Lower leg skin (tissue), 3 donors: ENCODE measurements around the gene ANKFN1.

Source experiments
- POLR2A ChIP-seq, 2 donors: fragments of 450-650 bp; IDR thresholded peaks; one replicate each; pipeline ENCODE4 v1.6.1; 2016 to 2017; ENCODE audit warnings: antibody characterized with exemption in 2 of 2, mild to moderate bottlenecking in 1 of 2, moderate library complexity in 1 of 2
- TF ChIP-seq, protein P1 (sequence below), 3 donors: fragments of 450-650 bp; IDR thresholded peaks; one replicate each; pipeline ENCODE4 v1.5.1; 2016; ENCODE audit warnings: antibody characterized with exemption in 3 of 3, mild to moderate bottlenecking in 3 of 3, moderate library complexity in 2 of 3

DNA sequence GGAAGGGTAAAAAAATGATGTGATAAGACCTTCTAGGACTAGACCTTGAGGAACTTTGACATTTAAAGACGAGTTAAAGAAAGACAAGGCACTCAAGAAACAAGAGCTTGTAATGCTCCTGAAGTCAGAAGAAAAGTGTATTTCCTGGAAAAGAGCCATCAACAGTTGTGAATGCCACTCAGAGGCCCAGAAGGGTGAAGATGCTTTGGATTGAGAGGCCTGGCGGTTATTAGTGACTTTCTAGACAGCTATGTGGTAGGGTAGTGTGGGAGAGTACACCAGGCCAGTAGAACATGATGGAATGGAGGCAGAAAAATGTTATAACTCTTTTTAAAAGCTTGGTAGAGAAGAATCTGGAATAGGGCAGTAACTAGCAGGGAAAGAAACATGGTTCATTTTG is 34.1 kb upstream of the ANKFN1 start:
- TF ChIP-seq, protein P1, sequence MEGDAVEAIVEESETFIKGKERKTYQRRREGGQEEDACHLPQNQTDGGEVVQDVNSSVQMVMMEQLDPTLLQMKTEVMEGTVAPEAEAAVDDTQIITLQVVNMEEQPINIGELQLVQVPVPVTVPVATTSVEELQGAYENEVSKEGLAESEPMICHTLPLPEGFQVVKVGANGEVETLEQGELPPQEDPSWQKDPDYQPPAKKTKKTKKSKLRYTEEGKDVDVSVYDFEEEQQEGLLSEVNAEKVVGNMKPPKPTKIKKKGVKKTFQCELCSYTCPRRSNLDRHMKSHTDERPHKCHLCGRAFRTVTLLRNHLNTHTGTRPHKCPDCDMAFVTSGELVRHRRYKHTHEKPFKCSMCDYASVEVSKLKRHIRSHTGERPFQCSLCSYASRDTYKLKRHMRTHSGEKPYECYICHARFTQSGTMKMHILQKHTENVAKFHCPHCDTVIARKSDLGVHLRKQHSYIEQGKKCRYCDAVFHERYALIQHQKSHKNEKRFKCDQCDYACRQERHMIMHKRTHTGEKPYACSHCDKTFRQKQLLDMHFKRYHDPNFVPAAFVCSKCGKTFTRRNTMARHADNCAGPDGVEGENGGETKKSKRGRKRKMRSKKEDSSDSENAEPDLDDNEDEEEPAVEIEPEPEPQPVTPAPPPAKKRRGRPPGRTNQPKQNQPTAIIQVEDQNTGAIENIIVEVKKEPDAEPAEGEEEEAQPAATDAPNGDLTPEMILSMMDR (IDR thresholded peaks at IDR 0.05): no peak
- TF ChIP-seq POLR2A (IDR thresholded peaks at IDR 0.05): no peak
